Ramos (cell line): Measurements from ENCODE around the gene TTLL10.

Source experiments
- in situ Hi-C: fragments of 300-500 bp; cut with MboI; formaldehyde crosslinking; loops from one replicate; pipeline ENCODE4 v1.14.3; 2022; ENCODE audit warnings: low sequenced_read_pairs; ENCODE audit not compliant: unreplicated experiment

The TTLL10 gene

GRCh38 chr1:1229770-1230169 is 56.1 kb downstream of the TTLL10 start:
- in situ Hi-C loops = loop anchor here (10.0 kb wide), 1 partner anchor 115 kb away; the partner anchor contains the start of gene C1orf159

- in situ Hi-C loops = loop anchor here (10.0 kb wide), 1 partner anchor 116 kb away; the partner anchor contains the start of gene C1orf159
These were observed 57.1 kb downstream of the TTLL10 start for GRCh38 chr1:1230656-1231399.

GRCh38 chr1:1231400-1232207 is 57.9 kb downstream of the TTLL10 start, which contains the start of gene SDF4:
TSS of gene SDF4 (minus strand) at chr1:1232001. CDS start at chr1:1228772, 3,229 bp downstream.
- in situ Hi-C loops = loop anchor here (10.0 kb wide), 1 partner anchor 117 kb away; the partner anchor contains the start of gene C1orf159

DNA sequence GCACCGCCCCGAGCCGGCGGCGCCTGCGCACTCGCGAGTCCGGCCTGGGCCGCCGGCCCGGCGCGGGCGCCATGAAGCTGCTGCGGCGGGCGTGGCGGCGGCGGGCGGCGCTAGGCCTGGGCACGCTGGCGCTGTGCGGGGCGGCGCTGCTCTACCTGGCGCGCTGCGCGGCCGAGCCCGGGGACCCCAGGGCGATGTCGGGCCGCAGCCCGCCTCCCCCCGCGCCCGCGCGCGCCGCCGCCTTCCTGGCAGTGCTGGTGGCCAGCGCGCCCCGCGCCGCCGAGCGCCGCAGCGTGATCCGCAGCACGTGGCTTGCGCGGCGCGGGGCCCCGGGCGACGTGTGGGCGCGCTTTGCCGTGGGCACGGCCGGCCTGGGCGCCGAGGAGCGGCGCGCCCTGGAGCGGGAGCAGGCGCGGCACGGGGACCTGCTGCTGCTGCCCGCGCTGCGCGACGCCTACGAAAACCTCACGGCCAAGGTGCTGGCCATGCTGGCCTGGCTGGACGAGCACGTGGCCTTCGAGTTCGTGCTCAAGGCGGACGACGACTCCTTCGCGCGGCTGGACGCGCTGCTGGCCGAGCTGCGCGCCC is 58.6 kb downstream of the TTLL10 start, which contains the start of gene B3GALT6:
B3GALT6 (plus strand) TSS at position 30 of the 588 bp plus-strand sequence; CDS start at position 72, 42 bp downstream.
- in situ Hi-C loops = loop anchor here (10.0 kb wide), 1 partner anchor 118 kb away; the partner anchor contains the start of gene C1orf159

- in situ Hi-C loops = loop anchor here (10.0 kb wide), 1 partner anchor 118 kb away; the partner anchor contains the start of gene C1orf159
These were observed 59.3 kb downstream of the TTLL10 start for GRCh38 chr1:1232796-1233566.

DNA sequence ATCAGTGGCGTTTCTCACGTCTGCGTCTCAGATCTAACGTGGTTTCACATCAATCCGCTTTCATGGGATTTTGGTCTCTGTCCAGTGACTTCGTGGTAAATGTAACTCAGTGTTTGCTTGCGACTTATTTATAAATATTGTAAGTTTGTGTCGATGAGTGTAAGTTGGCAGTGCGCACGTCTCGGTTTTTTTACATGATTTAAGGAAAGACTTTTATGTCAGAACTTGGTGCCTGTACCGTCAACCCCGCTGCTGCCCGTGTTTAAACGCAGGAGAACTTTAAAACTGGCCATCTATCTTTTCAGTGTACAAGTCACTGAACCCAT is 59.9 kb downstream of the TTLL10 start:
- in situ Hi-C loops = loop anchor here (10.0 kb wide), 1 partner anchor 119 kb away; the partner anchor contains the start of gene C1orf159

DNA sequence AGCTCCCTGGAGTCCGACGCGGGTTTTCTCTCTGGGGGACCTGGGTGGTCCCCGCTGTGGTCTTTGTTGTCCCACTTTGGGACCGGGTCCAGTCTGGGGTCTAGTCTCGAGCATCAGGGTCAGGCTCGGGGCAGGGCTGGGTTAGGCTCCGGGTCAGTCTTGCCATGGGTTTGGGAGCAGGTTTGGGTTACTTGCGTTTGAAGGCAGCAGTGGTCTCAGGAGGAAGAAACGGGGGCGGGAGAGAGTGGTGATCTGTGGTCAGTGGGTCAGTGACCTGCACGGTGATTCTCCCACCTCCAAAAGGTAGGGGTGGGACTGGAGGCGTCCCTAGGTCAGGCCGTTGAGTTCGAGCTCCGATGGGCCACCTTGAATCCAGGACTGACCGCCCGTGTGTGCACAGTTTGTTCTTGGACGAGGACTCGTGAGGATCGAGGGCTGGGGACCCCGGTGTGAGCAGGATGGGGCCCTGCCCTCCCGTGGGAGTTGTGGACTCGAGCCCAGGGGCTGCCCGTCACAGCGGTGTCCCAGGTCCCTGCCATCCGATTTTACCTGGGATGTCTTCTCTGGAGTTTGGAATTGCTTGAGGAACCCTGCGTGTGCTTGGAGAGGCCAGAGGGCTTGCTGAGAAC is 60.6 kb downstream of the TTLL10 start:
- in situ Hi-C loops = loop anchor here (10.0 kb wide), 1 partner anchor 119 kb away; the partner anchor contains the start of gene C1orf159

GRCh38 chr1:1235016-1235744 is 61.5 kb downstream of the TTLL10 start:
- in situ Hi-C loops = loop anchor here (10.0 kb wide), 1 partner anchor 120 kb away; the partner anchor contains the start of gene C1orf159

GRCh38 chr1:1236176-1236763 is 62.6 kb downstream of the TTLL10 start:
- in situ Hi-C loops = loop anchor here (10.0 kb wide), 1 partner anchor 121 kb away; the partner anchor contains the start of gene C1orf159

GRCh38 chr1:1236945-1237873 is 63.5 kb downstream of the TTLL10 start:
- in situ Hi-C loops = loop anchor here (10.0 kb wide), 1 partner anchor 122 kb away; the partner anchor contains the start of gene C1orf159

DNA sequence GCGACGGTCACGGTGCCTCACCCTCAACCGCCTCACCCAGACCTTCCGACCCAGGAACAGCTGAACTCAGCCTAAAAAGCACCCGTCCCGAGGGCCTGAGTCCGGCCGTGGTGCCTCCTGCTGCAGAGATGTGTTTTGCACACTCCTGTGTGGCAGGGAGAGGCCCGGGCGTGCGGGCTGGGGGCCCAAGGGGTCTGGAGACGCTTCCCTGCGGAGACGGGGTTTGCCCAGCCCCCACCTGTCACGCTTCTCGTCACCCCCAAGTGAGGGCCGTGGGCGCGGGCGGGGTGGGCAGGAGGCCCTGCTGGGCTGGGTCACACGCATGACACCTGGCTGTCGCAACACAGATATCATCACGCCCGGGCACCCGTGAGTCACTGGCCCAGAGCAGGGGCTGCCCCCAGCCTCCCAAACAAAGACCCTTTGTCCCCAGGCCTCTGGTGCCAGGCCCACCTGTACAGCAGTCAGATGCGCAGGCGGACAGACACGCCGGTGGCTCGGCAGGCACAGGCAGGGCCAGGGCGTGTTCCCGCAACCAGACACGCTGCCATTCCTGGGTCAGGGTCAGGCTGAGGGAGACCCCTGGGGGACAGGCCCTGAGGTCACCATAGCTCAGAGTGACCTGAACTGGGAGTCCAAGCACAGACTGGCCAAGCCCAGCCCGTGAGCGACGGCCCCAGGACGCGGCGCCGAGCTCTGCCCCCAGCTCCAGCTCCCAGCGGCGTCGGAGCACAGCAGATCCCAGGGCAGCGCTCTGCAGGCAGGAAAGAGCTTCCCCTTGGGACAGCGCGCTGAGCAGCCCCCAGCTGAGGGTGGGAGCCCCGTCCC is 64.4 kb downstream of the TTLL10 start:
- in situ Hi-C loops = loop anchor here (10.0 kb wide), 1 partner anchor 123 kb away; the partner anchor contains the start of gene C1orf159

GRCh38 chr1:1238702-1239178 is 65.1 kb downstream of the TTLL10 start:
- in situ Hi-C loops = loop anchor here (10.0 kb wide), 1 partner anchor 124 kb away; the partner anchor contains the start of gene C1orf159

- in situ Hi-C loops = loop anchor here (10.0 kb wide), 1 partner anchor 124 kb away; the partner anchor contains the start of gene C1orf159
These were observed 65.5 kb downstream of the TTLL10 start for GRCh38 chr1:1239227-1239613.

- in situ Hi-C loops = loop anchor here (10.0 kb wide), 1 partner anchor 125 kb away; the partner anchor contains the start of gene C1orf159
These were observed 66.1 kb downstream of the TTLL10 start for GRCh38 chr1:1239614-1240347.

DNA sequence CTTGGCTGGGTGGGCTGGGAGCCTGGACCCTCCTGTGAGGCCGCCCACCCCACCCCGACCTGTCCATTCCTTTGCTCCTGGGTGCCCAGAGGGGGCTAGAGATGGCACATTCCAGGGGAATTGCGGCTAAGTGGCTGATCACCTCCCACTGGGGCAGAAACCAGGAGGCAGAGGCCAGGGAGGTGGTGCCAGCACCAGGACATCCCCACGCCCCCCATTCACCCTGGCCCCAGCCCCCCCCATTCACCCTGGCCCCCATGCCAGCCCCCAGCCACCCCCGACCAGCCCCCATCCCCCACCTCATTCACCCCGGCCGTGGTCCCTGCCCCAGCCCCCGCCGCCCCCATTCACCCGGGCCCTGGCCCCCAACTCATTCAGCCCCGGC is 66.7 kb downstream of the TTLL10 start:
- in situ Hi-C loops = no loop called here
